Activated T-helper 2 cell treated with anti-CD3 and anti-CD28 coated beads, Interferon-gamma antibody, Interleukin-2, Interleukin-4, amounts not matched to agents 10 μg/mL and 5 μg/mL and 100 μg/mL, durations not matched to agents 14 hours and 24 hours and 36 hours (primary cell): ENCODE results near the gene CCDC106. TPM values are rescaled to one million over a fixed set of nuclear protein-coding genes. Genes with fewer than 3 reads are reported as not detected.

Source experiments
- DNase-seq: peaks from one replicate; pipeline ENCODE4 v3.0.0; 2021; ENCODE audit warnings: low spot score
- H3K27ac Mint-ChIP-seq: one replicate; pipeline ENCODE4 v1.8.0; 2021; ENCODE audit warnings: mixed read lengths
- H3K27me3 Mint-ChIP-seq: one replicate; pipeline ENCODE4 v1.8.0; 2021; ENCODE audit warnings: low read depth, mixed read lengths
- H3K36me3 Mint-ChIP-seq: one replicate; pipeline ENCODE4 v1.8.0; 2021; ENCODE audit warnings: low read depth, mixed read lengths
- H3K4me1 Mint-ChIP-seq: one replicate; pipeline ENCODE4 v1.8.0; 2021; ENCODE audit warnings: low read depth, mixed read lengths
- H3K4me3 Mint-ChIP-seq: one replicate; pipeline ENCODE4 v1.8.0; 2021; ENCODE audit warnings: low read depth, mild to moderate bottlenecking, moderate library complexity, mixed read lengths
- H3K9me3 Mint-ChIP-seq: one replicate; pipeline ENCODE4 v1.8.0; 2021; ENCODE audit warnings: mixed read lengths
- intact Hi-C: fragments of 100-400 bp; cut with micrococcal nuclease; formaldehyde crosslinking; loops from one replicate; pipeline ENCODE4 v1.15.1; 2023
- total RNA-seq: library from RNA; stranded (reverse); gene quantifications from 2 replicates; pipeline ENCODE4 v1.2.3, GENCODE V29; 2022

Gene CCDC106
- total RNA-seq, 1 donor from 2014 or later, result 8.1 TPM

DNA sequence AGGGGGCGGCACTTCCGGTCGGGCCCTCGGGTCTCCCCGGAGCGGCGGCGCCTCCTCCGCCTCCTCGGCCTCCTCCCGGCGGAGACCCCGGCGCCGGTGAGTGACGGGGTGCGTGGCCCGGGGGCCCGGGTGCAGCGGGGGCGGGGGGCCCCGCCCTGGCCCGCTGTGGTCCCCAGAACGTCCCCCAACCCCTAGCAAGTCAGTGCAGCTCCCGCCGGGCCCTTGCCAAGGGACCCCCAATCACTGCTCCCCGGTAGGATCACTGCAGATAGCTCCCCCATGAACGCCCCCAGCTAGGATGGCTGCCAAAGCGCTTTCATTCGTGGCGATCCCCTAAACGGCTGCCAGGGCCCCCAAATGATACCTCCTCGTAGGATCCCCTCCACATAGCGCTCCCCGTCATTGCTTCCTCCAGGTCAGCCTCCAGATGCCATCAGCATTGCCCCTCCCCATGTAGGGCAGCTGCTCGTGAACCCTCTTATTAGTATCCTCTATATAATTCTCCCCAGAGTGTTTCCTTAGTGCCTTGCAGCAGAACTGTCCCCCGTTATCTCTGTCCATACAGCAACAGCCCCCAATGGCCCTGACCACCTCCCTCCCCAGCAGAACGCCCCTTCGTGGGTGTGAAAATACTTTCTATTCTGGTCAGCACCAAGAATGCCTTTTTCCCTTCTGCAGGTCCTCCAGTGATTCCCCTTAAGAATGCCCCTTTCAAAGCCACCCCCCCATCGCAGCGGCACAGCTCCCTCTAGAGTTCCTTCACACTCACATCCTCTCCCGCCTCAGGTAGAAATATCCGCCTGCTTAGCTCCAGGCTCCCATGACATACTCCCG lies 42.2 kb upstream of the CCDC106 start, which contains the start of gene ZNF865:
Gene ZNF865 (plus strand): TSS at position 11 of the 834 bp plus-strand sequence. CDS start 7,972 bp downstream, outside the sequence.
- Mint-ChIP-seq H3K9me3 (no peaks in the 10 kb centered on the region), H3K27me3 (no peaks in the 10 kb centered on the region), H3K27ac (peak within 1 kb of the TSS; percentile 93), H3K4me1 (peaks cover 33% of the 10 kb centered on the region), H3K4me3 (peak within 1 kb of the TSS; percentile 95), H3K36me3 (peaks cover 29% of the 10 kb centered on the region)
- peak; percentile 63 for DNase-seq
- intact Hi-C loops, result loop anchor here (1.0 to 10.0 kb wide), 6 partner anchors 18 to 221 kb away; partner anchors contain the start of genes RPL28, TMEM238, U2AF2 and ZNF579

GRCh38 chr19:55606471-55606787 lies 41.6 kb upstream of the CCDC106 start:
- intact Hi-C loops, result loop anchor here (1.0 to 10.0 kb wide), 2 partner anchors 89 to 222 kb away; partner anchors contain the start of genes RPL28 and TMEM238
- Mint-ChIP-seq H3K4me3 (peak overlapping the region; percentile 95), H3K9me3 (no peaks in the 10 kb centered on the region), H3K36me3 (peaks cover 29% of the 10 kb centered on the region), H3K4me1 (peaks cover 28% of the 10 kb centered on the region), H3K27me3 (no peaks in the 10 kb centered on the region), H3K27ac (peak overlapping the region; percentile 92)
- no peak for DNase-seq

- Mint-ChIP-seq H3K4me1 (peaks cover 25% of the 10 kb centered on the region), H3K9me3 (no peaks in the 10 kb centered on the region), H3K27ac (peak overlapping the region; percentile 92), H3K27me3 (no peaks in the 10 kb centered on the region), H3K36me3 (peaks cover 30% of the 10 kb centered on the region), H3K4me3 (peak overlapping the region; percentile 95)
- intact Hi-C loops, result loop anchor here (1.0 to 10.0 kb wide), 2 partner anchors 90 to 222 kb away; partner anchors contain the start of genes RPL28 and TMEM238
- no peak for DNase-seq
Measured at GRCh38 chr19:55606817-55607216, 41.2 kb upstream of the CCDC106 start.

GRCh38 chr19:55609326-55609725 lies 38.7 kb upstream of the CCDC106 start:
- Mint-ChIP-seq H3K36me3 (peaks cover 33% of the 10 kb centered on the region), H3K4me1 (peaks cover 20% of the 10 kb centered on the region), H3K9me3 (no peaks in the 10 kb centered on the region), H3K4me3 (no peak overlapping the region), H3K27me3 (no peaks in the 10 kb centered on the region), H3K27ac (no peak overlapping the region)
- DNase-seq, result no peak
- intact Hi-C loops, result loop anchor here (10.0 kb wide), 1 partner anchor 225 kb away; the partner anchor contains the start of genes RPL28 and TMEM238

DNA sequence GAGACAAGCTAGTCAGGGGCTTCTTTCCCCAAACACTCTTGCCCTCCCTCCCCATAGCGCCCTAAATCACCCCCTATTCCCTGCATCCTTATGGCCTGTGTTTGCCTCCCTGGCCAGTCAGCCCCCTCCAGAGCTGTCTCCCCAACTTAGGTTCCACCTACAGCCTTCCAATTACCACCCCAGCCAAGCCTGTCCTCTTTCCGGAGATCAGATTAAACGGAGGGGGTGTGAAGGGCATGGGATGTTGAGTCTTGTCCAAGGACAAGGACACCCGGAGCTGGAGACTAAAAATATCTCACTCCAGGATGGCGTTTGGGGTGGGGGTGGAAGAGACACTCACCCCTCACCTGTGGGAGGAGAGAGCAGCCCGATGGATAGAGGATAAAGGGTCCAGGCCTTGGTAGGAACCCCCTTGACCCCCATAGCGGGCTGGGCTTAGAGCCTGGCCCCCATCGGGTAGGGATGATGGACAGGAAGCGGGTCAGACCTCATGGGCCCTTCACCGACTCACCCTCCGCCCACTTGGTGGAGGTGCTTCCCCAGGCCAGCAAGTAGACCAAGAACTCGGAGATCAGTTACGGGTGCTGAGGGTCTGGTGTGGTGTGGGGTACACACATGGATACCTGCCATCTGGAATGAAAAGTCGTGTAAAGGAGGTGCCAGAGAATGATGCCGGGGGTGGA lies 36.6 kb upstream of the CCDC106 start:
- intact Hi-C loops, result no loop called here
- H3K4me3 Mint-ChIP-seq, result no peak overlapping the region
- H3K9me3 Mint-ChIP-seq, result no peaks in the 10 kb centered on the region
- H3K36me3 Mint-ChIP-seq, result peaks cover 34% of the 10 kb centered on the region
- DNase-seq, result no peak
- H3K27me3 Mint-ChIP-seq, result no peaks in the 10 kb centered on the region
- H3K4me1 Mint-ChIP-seq, result peaks cover 12% of the 10 kb centered on the region
- H3K27ac Mint-ChIP-seq, result no peak overlapping the region

DNA sequence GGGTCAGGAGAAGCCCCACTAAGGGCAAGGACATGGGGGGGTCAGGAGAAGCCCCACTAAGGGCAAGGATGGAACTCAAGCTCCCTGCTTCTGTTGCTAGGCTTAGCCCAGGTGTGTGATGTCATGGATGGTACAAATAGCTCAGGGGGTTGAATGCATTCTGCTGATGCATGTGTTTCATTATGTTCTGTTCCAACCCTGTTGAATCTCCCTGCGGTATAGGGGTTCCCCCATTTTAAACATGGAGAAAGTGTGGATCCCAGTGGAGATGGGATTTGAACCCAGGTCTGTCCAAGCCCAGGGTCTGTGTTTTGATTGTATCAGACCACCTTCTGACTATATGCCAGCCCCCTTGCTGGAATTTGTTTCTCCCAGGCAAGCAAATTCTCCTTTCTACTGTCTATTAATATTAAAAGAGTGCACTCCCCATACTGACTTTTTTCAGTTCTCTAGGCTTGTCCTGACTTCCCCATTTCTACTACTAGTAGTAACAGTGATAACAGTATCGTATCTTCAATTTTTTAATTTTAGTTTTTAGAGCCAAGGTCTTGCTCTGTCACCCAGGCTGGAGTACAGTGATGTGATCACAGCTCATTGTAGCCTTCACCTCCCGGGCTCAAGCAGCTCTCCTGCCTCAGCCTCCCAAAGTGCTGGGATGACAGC lies 35.9 kb upstream of the CCDC106 start:
- Mint-ChIP-seq H3K9me3 (no peaks in the 10 kb centered on the region), H3K27me3 (no peaks in the 10 kb centered on the region), H3K4me1 (peaks cover 6% of the 10 kb centered on the region), H3K27ac (no peak overlapping the region), H3K36me3 (peaks cover 35% of the 10 kb centered on the region), H3K4me3 (no peak overlapping the region)
- intact Hi-C loops, result no loop called here
- DNase-seq, result no peak

DNA sequence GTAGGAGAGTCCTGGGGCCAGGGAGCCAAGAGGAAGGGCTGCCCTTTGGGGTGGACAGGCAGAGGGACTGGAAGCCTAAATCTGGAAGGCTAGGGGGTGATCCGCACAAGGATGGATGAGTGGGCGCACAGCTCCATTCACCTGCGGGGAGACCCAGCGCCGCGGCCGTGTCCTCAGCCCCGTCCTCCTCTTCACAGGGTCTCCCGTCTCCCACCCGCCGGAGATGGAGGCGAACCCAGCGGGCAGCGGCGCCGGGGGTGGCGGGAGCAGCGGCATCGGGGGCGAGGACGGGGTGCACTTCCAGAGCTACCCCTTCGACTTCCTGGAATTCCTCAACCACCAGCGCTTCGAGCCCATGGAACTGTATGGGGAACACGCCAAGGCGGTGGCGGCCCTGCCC lies 34.6 kb upstream of the CCDC106 start:
- peaks cover 2% of the 10 kb centered on the region for H3K4me1 Mint-ChIP-seq
- intact Hi-C loops, result no loop called here
- no peaks in the 10 kb centered on the region for H3K27me3 Mint-ChIP-seq
- no peak overlapping the region for H3K4me3 Mint-ChIP-seq
- peaks cover 34% of the 10 kb centered on the region for H3K36me3 Mint-ChIP-seq
- no peaks in the 10 kb centered on the region for H3K9me3 Mint-ChIP-seq
- DNase-seq, result no peak
- H3K27ac Mint-ChIP-seq, result no peak overlapping the region

DNA sequence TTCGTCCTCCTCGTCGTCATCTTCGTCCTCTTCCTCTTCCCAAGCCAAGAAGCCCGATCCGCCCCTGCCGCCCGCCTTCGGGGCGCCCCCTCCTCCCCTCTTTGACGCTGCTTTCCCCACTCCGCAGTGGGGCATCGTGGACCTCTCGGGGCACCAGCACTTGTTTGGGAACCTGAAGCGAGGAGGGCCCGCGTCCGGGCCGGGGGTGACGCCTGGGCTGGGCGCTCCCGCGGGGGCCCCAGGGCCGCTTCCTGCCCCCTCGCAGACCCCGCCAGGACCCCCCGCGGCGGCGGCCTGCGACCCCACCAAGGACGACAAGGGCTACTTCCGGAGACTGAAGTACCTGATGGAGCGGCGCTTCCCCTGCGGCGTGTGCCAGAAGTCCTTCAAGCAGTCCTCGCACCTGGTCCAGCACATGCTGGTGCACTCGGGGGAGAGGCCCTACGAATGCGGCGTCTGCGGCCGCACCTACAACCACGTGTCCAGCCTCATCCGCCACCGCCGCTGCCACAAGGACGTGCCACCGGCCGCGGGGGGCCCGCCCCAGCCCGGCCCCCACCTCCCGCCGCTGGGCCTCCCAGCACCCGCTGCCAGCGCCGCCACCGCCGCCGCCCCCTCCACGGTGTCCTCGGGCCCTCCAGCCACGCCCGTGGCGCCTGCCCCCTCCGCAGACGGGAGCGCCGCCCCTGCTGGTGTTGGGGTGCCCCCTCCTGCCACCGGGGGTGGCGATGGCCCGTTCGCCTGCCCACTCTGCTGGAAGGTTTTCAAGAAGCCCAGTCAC lies 33.9 kb upstream of the CCDC106 start:
- peaks cover 31% of the 10 kb centered on the region for H3K36me3 Mint-ChIP-seq
- H3K4me1 Mint-ChIP-seq, result peaks cover 2% of the 10 kb centered on the region
- no peaks in the 10 kb centered on the region for H3K27me3 Mint-ChIP-seq
- intact Hi-C loops, result no loop called here
- no peak overlapping the region for H3K4me3 Mint-ChIP-seq
- no peak for DNase-seq
- H3K27ac Mint-ChIP-seq, result no peak overlapping the region
- H3K9me3 Mint-ChIP-seq, result no peaks in the 10 kb centered on the region

- H3K27ac Mint-ChIP-seq, result no peak overlapping the region
- H3K27me3 Mint-ChIP-seq, result no peaks in the 10 kb centered on the region
- intact Hi-C loops, result no loop called here
- no peak for DNase-seq
- no peaks in the 10 kb centered on the region for H3K4me1 Mint-ChIP-seq
- no peak overlapping the region for H3K4me3 Mint-ChIP-seq
- H3K9me3 Mint-ChIP-seq, result no peaks in the 10 kb centered on the region
- H3K36me3 Mint-ChIP-seq, result peaks cover 30% of the 10 kb centered on the region
Measured at GRCh38 chr19:55614711-55615542, 33.1 kb upstream of the CCDC106 start.

DNA sequence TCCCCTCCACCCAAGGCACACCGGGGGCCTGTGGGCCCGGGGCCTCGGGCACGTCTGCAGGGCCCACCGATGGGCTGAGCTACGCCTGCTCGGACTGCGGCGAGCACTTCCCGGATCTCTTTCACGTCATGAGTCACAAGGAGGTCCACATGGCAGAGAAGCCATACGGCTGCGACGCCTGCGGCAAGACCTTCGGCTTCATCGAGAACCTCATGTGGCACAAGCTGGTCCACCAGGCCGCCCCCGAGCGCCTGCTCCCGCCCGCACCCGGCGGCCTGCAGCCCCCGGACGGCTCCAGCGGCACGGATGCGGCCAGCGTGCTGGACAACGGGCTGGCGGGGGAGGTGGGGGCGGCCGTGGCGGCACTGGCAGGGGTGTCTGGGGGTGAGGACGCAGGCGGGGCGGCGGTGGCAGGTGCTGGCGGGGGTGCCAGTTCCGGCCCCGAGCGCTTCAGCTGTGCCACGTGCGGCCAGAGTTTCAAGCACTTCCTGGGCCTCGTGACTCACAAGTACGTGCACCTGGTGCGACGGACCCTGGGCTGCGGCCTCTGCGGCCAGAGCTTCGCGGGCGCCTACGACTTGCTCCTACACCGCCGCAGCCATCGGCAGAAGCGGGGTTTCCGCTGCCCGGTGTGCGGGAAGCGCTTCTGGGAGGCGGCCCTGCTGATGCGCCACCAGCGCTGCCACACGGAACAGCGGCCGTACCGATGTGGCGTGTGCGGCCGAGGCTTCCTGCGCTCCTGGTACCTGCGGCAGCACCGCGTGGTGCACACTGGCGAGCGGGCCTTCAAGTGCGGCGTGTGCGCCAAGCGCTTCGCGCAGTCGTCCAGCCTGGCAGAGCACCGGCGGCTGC lies 32.2 kb upstream of the CCDC106 start:
- peaks cover 7% of the 10 kb centered on the region for H3K4me1 Mint-ChIP-seq
- no peak overlapping the region for H3K4me3 Mint-ChIP-seq
- no peak overlapping the region for H3K27ac Mint-ChIP-seq
- H3K36me3 Mint-ChIP-seq, result peaks cover 34% of the 10 kb centered on the region
- DNase-seq, result no peak
- no peaks in the 10 kb centered on the region for H3K9me3 Mint-ChIP-seq
- intact Hi-C loops, result no loop called here
- no peaks in the 10 kb centered on the region for H3K27me3 Mint-ChIP-seq

DNA sequence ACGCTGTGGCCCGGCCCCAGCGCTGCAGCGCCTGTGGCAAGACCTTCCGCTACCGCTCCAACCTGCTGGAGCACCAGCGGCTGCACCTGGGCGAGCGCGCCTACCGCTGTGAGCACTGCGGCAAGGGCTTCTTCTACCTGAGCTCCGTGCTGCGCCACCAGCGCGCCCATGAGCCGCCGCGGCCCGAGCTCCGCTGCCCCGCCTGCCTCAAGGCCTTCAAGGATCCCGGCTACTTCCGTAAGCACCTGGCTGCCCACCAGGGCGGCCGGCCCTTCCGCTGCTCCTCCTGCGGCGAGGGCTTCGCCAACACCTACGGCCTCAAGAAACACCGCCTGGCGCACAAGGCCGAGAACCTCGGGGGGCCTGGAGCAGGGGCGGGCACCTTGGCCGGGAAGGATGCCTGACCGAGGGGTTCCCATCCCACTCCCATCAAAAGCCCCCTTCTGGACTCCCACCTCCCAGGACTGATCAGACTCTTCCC lies 31.6 kb upstream of the CCDC106 start:
- Mint-ChIP-seq H3K36me3 (peaks cover 36% of the 10 kb centered on the region), H3K4me1 (peaks cover 7% of the 10 kb centered on the region), H3K9me3 (no peaks in the 10 kb centered on the region), H3K27me3 (no peaks in the 10 kb centered on the region), H3K27ac (no peak overlapping the region), H3K4me3 (no peak overlapping the region)
- no peak for DNase-seq
- intact Hi-C loops, result no loop called here
